Kidney tubule cell (primary cell): ENCODE data around the gene ADAT1.
"Not testable (repeated sequence)": the region's sequence is repeated elsewhere in the genome, so short reads cannot be mapped to it uniquely, and the experiment has no call there.

Source experiments
- DNase-seq: peaks from one replicate; pipeline ENCODE4 v3.0.0-alpha.2; 2018; ENCODE audit warnings: low spot score

Gene ADAT1

DNA sequence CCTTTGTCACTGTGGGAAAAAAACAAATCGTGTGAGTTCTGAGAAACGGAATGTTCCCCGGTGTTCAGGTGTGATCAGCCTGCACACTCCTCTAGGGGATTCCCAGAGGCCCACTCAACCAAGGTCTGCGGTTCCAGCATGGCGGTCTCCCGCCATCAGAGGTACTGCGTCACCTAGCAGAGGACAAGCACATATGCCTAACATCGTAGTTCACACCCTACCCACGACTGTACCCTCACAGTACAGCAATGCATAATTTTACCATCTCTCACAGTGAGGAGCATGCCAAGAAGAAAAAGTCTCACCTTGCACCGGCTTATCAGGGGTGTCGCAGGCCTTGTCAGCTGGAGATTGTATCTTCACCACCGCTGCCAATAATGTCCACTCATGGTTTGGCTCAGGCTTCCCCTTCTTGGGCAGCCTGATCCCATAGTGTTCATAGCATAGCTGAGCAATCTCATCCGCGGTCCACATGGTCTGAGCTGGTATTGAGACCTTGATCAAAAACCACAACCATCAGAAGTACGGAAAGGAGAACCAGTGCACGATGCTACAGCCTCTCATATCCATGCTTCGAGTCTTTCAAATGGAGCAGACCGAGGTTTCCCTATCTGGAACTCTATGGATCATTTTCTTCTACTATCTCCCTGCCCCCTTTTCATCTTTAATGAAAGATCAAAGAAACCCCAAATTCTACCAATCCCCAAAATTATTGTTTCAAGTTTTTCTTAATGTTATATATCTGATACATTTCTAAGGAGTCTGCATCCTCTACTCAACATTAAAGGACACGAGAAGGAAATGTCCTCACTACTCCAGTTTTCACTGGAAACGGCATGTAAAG lies 2.5 kb downstream of the ADAT1 start:
- DNase-seq, result no peak

DNA sequence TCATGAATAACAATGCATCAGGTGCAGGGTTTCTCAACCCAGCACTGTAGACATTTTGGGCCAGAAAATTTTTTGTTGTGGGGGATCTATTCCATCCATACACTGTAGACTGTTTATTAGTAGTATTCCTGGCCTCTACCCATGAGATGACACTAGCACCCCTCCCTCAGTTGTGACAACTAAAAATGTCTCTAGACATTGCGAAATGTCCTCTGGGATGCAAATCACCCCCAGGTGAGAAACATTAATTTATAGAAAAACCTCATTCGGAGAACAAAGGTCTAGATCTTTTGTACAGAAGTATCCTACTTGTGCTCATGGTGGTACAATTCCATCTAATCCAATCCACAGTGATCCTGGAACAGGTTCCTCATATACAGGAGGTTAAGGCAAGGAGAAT lies 4.3 kb downstream of the ADAT1 start:
- DNase-seq, result no peak

DNA sequence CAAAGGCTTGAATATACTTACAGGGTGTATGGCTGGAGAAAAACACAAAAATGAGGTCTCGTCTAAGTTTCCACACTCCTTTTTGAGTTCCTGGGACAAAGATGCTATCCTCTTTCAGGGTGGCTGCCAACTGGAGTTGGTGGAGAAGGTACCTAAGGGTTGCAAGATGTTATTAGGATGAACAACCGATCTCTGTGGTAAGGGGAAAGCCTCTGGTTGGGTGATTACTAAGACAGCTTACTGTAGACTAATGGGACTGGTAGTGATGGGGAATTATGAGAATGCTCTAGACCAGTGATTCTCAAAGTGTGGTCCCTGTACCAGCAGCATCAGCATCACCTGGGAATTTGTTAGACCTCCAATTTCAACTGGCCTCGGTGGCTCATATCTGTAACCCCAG lies 6.0 kb downstream of the ADAT1 start:
- no peak for DNase-seq

DNA sequence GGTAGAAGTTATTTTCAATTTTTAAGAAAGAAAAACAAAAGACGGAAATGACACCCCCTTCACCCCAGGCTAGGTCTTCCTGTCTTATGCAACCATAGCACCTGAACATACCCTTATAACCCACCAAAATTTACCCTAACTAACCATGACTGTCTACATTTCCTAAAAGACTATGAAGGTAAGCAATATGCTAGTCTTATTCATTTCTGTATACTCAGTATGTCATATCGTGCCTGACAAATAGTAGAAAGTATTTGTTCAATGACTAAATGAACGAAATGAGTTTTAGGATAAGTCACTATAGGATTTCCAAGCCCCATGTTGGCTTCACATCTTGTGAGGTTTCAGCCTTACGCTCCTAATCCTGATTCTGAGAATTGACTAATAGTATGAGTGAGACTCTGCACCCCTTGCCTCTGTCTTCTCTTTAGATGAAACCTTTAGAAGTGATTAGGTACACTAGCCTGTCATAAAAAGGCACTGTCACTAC lies 6.5 kb downstream of the ADAT1 start:
- no peak for DNase-seq

DNA sequence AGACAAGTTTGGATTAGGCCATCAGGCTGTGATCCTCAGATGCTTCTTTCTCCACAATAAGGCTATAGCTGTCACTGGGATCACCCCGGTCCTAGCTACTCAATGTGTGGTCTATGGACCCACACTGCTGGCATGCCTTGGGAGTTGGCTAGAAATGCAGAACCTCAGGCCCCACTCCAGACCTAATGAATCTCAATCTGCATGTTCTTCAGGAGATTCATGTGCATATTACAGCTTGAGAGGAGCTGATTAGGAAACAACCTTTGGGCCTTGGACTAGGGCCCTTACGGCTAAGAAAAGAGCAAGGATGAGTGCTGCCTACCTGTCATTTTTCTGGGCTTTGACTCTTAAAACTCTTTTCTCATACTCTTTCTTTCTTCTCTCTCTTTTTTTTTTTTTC lies 7.5 kb downstream of the ADAT1 start:
- no peak for DNase-seq

DNA sequence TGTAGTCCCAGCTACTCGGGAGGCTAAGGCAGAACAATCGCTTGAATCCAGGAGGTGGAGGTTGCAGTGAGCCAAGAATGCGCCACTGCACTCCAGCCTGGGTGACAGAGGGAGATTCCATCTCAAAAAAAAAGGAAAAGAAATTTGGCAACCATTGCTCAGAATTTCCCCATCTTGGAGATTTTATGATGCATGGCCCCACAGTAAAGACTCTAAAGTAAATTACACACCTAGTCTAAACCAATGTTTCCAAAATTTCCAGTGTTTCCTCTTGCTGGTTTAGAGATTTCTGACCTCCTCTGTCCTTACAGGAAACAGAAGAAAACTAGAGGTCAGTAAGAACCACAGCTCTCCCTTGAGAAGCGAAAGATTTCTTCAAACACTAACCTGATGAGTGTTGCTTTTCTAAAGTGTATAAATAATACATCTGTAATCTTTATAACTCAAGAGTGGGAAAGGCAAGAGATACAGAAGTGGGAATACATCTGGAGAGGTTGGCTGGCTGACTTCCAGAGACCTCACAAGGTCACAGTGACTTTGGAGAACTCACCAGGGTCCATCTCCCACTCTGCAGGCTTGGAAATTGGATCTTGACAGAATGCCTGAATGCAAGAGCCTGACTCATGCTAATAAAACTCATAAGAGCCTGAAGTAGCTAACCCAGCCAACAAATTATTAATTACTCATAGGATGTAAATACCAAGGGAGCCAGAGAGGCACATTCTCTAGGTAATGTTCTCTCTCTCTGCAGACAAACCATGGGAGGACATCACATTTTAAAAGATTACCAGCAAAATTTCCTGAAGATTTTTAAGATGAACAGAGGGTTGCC lies 8.8 kb downstream of the ADAT1 start:
- DNase-seq, result peak; percentile 67

DNA sequence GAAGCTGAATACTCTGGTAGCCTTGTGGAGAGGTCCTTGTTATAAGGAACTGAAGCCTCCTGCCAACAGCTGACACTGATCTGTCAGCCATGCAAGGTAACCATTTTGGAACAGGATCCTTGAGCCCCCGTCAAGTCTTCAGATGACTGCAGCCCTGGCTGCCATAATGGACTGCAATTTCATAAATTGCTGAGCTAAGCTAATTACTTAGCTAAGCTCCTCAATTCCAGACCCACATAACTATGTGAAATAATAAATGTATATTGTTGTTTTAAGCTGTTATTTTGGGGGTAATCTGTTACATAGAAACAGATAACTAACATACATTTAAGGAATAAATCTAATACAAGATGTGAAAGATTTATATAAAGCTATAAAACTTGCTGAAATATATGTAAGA lies 16.6 kb downstream of the ADAT1 start:
- DNase-seq, result no peak

DNA sequence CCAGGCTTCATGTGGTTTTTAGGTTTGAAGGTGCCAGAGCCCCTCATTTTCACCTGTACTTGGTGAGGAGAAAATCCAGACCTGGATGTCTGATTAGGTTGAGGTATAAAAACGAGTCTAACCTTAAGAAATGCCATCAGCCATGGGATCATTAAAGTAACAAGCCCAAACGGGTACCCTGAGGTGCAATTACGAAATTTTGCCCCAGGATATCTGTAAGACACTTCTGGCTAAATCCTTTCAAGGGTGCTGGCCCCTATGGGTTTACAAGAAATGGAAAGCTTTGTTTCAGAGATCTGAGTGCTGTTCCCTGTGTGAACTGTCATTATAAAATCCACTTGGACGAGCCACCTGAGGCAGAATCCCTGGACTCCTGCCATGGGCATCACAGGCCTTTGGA lies 19.8 kb downstream of the ADAT1 start:
- DNase-seq, result no peak

DNA sequence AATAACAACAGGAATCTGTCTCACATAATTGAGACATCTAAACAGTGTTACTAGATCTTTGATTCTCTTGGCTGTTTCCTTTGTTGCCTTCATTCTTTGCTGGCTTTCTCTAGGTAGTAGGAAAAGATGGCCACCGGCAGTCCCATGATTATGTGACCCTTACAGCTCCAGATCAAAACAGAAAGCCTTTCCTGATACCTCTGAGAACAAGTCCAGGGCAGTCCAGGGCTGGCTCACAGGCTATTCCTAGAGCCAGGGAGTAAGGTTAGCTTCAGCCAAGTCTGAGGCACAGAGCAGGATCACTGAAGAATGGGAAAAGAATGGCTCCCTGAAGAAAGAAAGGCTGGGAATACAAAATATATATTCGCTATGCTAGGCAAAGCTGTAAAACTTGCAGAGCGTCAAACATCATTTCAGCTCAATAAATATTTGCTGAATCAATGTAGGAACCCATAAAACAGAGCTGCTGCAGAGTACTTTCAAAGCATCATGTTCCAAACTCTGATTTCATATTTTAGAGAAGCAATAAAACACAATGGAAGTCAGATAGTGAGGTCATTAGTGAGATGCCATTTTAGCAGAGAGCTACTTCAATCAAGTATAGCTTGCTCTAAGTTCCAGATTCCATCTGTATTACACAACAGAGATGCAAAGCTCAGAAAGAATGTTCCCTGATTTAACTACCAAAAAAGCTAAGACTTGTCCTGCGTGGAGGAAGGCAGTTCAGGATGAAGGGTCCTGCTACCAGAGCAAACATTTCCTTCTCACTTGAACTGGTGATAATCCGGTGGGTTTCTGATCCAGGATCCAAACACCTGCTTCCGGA lies 23.4 kb downstream of the ADAT1 start:
- DNase-seq, result no peak

DNA sequence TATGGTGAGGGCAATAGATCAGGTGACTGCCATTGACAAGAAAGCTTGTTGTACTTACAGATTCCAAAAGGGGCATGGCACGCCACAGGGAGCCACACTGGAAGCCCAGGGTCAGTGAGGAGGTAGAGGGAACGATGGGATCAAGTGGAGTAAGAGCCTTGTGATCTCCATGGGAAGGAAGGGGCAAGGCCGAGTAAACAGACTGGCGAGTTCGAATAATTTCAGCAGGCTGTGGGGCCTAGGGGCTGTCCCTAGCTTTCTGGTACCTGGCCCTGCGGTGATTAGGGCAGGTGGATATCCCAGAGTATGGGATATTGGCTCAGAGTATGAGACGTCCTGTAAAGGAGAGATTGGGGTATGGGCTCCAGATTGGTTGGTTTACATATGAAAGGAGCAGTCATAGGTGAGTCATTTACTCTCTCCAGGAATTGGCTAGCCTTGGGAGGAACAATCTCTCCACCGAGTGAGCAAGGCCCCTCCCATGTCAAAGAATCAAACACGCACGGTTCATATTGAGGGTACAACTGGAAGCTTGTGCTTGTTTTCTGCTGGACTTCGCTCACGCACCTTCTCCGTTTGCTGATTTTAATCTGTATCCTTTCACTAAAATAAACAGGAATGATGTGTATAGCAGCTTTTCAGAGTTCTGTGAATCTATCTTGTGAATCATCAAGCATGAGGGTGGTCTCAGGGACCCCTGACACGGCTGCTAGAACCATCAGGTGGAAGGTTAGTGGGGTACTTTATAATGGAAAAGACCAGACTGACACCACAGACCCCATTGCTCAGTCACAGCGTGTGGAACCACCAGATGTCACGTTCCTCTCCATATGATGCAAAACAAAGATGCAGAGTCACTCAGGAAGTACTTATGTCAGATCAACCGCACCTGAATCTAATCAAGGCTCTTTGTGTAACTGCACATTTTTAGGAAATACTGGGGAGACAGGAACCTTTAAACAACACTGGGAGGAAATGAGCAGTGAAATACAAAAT lies 29.0 kb downstream of the ADAT1 start:
- DNase-seq, result peak; percentile 22

DNA sequence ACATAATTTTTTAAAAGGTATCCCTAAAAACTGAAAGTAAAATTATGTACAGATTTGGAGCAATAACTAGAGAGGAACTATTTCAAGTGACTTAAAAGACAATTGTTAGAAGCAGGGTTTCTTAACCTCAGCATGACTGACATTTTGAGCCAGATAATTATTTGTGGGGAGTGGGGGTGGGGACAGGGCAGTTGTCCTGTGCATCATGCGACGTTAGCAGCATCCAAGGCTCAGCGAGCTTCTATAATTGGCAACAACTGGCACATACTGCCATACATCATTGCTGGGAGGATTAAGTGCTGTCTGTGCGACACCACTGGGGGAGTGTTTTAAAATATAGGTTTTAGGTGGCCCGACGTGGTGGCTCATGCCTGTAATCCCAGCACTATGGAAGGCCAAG lies 29.8 kb downstream of the ADAT1 start:
- no peak for DNase-seq

DNA sequence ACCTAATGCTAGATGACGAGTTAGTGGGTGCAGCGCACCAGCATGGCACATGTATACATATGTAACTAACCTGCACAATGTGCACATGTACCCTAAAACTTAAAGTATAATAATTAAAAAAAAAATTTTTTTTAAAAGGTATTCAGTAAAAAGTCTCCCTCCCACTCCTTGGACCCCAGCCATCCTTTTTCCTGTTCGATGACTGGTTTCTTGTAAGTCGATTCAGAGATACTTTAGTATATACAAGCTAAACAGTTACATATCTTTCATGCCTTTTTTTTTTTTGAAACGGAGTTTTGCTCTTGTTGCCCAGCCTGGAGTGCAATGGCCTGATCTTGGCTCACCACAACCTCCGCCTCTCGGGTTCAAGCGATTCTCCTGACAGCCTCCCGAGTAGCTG lies 31.2 kb downstream of the ADAT1 start:
- DNase-seq, result not testable (repeated sequence)

DNA sequence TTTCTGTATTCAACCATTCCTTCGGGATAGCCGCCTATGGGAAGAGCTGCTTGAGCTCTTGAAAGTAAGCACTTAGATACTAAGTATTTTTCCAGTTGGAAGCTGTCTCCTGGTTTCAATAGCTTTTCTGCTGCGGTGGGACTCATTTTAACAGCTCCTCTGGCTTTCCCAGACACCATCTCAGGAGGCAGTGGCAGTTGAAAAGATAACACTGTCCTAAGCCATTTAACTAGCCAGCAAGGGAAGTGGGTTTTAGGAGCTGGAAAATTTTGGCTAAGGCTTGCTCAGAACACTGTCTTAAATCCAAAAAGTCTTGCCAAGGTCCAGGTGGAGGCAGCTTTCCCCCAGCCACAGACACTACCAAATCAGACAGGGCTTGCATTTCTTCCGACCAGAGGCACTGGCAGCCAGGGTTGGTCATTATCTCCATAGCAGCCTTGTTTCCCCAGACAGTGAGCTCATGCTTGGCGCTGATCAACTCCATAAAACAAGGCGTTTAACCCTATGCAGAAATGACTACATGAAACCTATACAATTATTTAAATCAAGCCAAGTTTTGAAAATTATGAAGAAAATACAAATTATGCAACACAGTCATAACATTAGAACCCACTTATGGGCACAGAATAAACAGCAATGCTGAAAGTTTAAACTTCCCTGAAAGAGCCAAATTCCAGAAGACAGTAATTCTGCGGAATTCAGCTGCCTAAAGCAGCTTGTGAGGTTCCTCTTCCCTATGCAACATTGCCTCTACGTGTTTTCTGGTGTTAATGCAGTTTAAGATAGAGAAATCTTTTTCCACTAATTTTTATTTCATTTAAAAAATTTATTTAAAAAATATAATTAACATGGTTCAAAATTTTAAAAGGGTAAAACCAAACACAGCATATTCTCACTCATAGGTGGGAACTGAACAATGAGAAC lies 31.9 kb downstream of the ADAT1 start:
- no peak for DNase-seq

DNA sequence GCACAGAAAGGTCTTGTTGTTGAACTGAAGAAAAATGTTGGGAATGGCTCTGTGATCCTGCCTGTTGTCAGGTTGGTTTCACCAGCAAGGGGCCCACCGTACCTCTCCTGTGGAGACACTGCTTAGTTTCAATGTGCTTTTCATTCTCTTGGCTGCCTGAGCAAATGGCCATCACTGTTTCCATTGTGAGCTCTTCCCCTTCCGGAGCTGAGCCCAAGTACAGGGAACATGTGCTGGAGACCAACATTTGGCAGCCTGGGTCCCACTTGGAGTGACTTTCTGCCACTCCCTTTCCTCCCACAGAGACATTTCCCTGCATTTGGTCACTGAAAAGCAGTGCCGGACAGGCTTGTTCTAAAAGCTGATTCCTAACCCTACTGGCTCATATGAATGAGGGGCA lies 33.8 kb downstream of the ADAT1 start:
- DNase-seq, result no peak

DNA sequence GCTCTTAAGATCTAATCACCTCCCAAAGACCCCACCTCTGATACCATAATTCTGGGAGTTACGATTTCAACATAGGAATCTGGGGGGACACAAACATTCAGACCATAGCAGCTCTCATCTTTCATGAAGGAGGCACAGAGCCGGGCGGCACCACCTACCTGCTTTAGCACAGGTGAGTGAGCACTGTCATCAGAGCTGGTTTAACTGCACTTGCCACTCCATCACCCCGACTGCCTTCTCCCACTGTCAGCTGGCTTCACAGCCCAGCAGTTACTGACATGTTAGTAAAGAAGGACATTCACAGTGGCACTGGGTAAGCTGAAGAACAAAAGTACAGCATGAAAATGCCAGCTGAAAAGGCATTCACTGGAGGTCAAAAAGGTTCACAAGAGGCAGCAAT lies 34.4 kb downstream of the ADAT1 start:
- DNase-seq, result no peak

DNA sequence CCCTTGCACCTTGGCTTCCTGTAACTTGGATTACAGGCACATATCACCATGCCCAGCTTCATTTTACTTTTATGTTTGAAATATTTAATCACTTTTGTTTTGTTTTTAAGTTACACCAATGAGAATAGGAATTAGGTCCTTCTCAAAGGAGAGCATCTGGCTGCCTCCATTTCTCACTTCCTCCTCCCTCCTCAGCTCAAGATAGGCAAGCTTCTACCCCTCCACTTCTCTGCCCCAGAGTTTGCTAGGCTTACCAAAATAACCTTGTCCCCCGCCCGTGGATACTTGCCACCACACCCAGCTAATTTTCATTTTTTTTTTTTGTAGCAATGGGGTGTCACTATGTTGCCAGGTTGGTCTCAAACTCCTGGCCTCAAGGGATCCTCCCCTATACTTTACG lies 39.0 kb downstream of the ADAT1 start:
- no peak for DNase-seq

DNA sequence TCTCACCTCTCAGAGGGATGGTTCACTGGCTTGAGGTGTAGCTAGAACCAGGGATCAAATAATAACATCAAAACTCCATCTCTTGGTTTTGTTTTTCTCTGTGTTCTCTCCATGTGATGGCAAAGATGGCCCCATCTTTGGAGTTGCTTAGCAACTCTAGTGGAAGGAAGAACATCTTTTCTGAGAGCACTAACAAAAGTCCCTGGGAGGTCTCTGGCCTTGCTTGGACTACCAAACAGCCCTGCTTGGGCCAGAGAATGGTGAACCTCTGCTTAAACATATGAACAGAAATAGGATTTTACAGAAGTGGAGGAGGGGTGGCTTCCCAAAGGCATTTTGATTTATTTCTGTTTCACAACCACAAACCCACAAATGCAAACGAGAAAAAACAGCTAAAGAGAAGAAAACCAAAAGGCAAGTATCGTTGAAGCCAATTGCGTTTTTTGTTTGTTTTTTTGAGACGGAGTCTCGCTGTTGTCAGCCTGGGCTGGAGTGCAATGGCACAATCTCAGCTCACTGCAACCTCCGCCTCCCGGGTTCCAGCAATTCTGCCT lies 43.7 kb downstream of the ADAT1 start:
- no peak for DNase-seq

DNA sequence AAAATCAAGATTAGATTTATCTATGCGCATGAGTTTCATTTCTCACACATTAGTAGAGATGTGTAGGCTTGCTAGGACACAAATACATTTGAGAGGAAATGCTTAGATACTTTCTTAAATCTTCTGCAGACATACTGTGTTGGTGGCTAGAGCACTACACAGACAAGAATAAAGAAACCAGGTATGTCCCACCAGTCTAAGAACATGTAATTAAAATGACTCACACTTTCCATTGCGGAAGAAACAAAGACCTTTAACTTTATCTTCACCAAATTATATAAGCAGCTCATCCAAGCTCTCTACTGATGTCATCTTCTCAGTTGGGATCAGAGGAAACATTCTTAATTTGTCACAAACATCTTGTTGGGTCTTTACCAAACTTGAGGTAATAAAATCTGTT lies 44.4 kb downstream of the ADAT1 start:
- DNase-seq, result no peak

DNA sequence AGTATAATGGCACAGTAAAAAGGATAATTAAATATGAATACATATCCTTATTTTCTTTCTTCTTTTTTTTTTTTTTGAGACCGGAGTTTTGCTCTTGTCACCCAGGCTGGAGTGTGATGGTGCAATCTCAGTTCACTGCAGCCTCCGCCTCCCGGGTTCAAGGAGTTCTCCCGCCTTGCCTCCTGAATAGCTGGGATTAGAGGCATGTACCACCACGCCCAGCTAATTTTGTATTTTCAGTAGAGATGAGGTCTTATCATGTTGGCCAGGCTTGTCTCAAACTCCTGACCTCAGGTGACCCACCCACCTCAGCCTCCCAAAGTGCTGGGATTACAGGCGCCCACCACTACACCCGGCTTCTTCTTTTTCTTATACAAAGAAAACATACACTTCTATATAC lies 44.9 kb downstream of the ADAT1 start:
- DNase-seq, result no peak

DNA sequence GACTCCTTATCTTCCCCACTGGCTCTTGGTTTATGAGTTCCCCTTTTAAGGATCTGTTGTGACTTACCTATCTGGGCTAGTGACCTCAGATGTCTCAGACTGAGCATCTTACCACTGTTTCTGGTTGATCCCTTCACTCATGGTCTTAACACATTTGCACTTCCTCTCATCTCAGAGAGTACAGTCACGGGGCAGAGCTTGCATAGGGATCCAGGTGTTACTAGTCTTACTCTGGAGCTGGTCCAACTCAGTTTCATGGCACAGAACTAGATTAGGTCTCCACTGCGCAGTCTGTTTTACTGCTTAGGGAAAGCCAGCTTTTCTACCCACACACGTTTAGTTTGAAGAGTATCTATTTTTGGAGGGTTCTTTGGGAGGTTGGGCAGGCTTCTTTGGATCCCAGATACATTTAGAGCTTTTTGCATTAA lies 46.7 kb downstream of the ADAT1 start:
- no peak for DNase-seq
